Measurements from ENCODE around the gene HTRA1.

Gene HTRA1

GRCh38 chr10:122524811-122525210, 63.5 kb downstream of the HTRA1 start:
- no peak for DNase-seq

- no peak for DNase-seq
These were observed 64.4 kb downstream of the HTRA1 start for GRCh38 chr10:122525788-122526187.

- DNase-seq, result no peak
These were observed 65.5 kb downstream of the HTRA1 start for GRCh38 chr10:122526892-122527291.

GRCh38 chr10:122530177-122530576, 68.8 kb downstream of the HTRA1 start:
- no peak for DNase-seq

GRCh38 chr10:122531261-122531660, 69.9 kb downstream of the HTRA1 start:
- no peak for DNase-seq

GRCh38 chr10:122531939-122532338, 70.6 kb downstream of the HTRA1 start:
- no peak for DNase-seq

GRCh38 chr10:122532601-122533296, 71.4 kb downstream of the HTRA1 start:
- DNase-seq, result no peak

- DNase-seq, result no peak
These were observed 76.2 kb downstream of the HTRA1 start for GRCh38 chr10:122537545-122537944.

- no peak for DNase-seq
These were observed 80.2 kb downstream of the HTRA1 start for GRCh38 chr10:122541541-122542002.

GRCh38 chr10:122543676-122544445, 82.5 kb downstream of the HTRA1 start:
- no peak for DNase-seq

GRCh38 chr10:122544493-122544892, 83.1 kb downstream of the HTRA1 start:
- no peak for DNase-seq

- no peak for DNase-seq
These were observed 84.9 kb downstream of the HTRA1 start for GRCh38 chr10:122546242-122546641.

- DNase-seq, result no peak
These were observed 87.2 kb downstream of the HTRA1 start for GRCh38 chr10:122548407-122549085.

- DNase-seq, result no peak
These were observed 88.3 kb downstream of the HTRA1 start for GRCh38 chr10:122549636-122550035.

- DNase-seq, result no peak
These were observed 89.1 kb downstream of the HTRA1 start for GRCh38 chr10:122550427-122550826.

- DNase-seq, result no peak
These were observed 89.6 kb downstream of the HTRA1 start for GRCh38 chr10:122550983-122551382.

GRCh38 chr10:122551450-122551849, 90.1 kb downstream of the HTRA1 start:
- DNase-seq, result peak; percentile 40 to 50

GRCh38 chr10:122553341-122553740, 92.0 kb downstream of the HTRA1 start:
- no peak for DNase-seq

GRCh38 chr10:122554131-122555036, 93.0 kb downstream of the HTRA1 start:
- DNase-seq, result no peak

GRCh38 chr10:122555442-122555841, 94.1 kb downstream of the HTRA1 start:
- no peak for DNase-seq

- no peak for DNase-seq
These were observed 96.2 kb downstream of the HTRA1 start for GRCh38 chr10:122557516-122557915.

GRCh38 chr10:122558452-122558851, 97.1 kb downstream of the HTRA1 start:
- no peak for DNase-seq

- DNase-seq, result no peak
These were observed 97.9 kb downstream of the HTRA1 start for GRCh38 chr10:122559228-122559627.

Measured in NCI-H1930 (cell line).